Memory B cell (primary cell): ENCODE results near the gene CDKL2.

Experiments used
- ATAC-seq: fragments of 150-1000 bp; cut with Tn5 transposase; 2 replicates; pipeline ENCODE4 v1.10.0; 2021; ENCODE audit warnings: low read depth, mild to moderate bottlenecking, moderate library complexity
- DNase-seq, 2 donors: peaks; one replicate each; pipeline ENCODE4 v3.0.0; 2022; ENCODE audit warnings: low spot score in 2 of 2
- H3K27ac Mint-ChIP-seq: one replicate; pipeline ENCODE4 v1.8.0; 2022; ENCODE audit warnings: mild to moderate bottlenecking, moderate library complexity, mixed read lengths
- H3K27me3 Mint-ChIP-seq: one replicate; pipeline ENCODE4 v1.8.0; 2022; ENCODE audit warnings: mixed read lengths
- H3K36me3 Mint-ChIP-seq: one replicate; pipeline ENCODE4 v1.8.0; 2022; ENCODE audit warnings: mild to moderate bottlenecking, mixed read lengths
- H3K4me1 Mint-ChIP-seq: one replicate; pipeline ENCODE4 v1.8.0; 2022; ENCODE audit warnings: mixed read lengths
- H3K4me3 Mint-ChIP-seq: one replicate; pipeline ENCODE4 v1.8.0; 2022; ENCODE audit warnings: mild to moderate bottlenecking, moderate library complexity, mixed read lengths
- H3K9me3 Mint-ChIP-seq: one replicate; pipeline ENCODE4 v1.8.0; 2022; ENCODE audit warnings: mixed read lengths

Gene CDKL2

GRCh38 chr4:75660491-75660890 is 30.2 kb upstream of the CDKL2 start:
- no peak for ATAC-seq
- Mint-ChIP-seq H3K27ac (no peak overlapping the region), H3K27me3 (no peaks in the 10 kb centered on the region), H3K9me3 (no peaks in the 10 kb centered on the region), H3K4me1 (peaks cover 18% of the 10 kb centered on the region), H3K4me3 (no peak overlapping the region), H3K36me3 (peaks cover 18% of the 10 kb centered on the region)
- DNase-seq: no peak

GRCh38 chr4:75659512-75660031 is 29.2 kb upstream of the CDKL2 start:
- DNase-seq (no peak), ATAC-seq (no peak)
- H3K4me1 Mint-ChIP-seq: peaks cover 12% of the 10 kb centered on the region
- H3K4me3 Mint-ChIP-seq: no peak overlapping the region
- no peak overlapping the region for H3K27ac Mint-ChIP-seq
- H3K27me3 Mint-ChIP-seq: no peaks in the 10 kb centered on the region
- H3K36me3 Mint-ChIP-seq: peaks cover 18% of the 10 kb centered on the region
- no peaks in the 10 kb centered on the region for H3K9me3 Mint-ChIP-seq

- no peak overlapping the region for H3K27ac Mint-ChIP-seq
- H3K9me3 Mint-ChIP-seq: no peaks in the 10 kb centered on the region
- H3K4me1 Mint-ChIP-seq: peaks cover 12% of the 10 kb centered on the region
- H3K27me3 Mint-ChIP-seq: no peaks in the 10 kb centered on the region
- H3K4me3 Mint-ChIP-seq: no peak overlapping the region
- ATAC-seq (no peak), DNase-seq (no peak)
- peaks cover 18% of the 10 kb centered on the region for H3K36me3 Mint-ChIP-seq
These were observed 28.5 kb upstream of the CDKL2 start for GRCh38 chr4:75658876-75659275.

- peak; percentile 88 for ATAC-seq
These were observed 25.2 kb upstream of the CDKL2 start for GRCh38 chr4:75655562-75655961.

GRCh38 chr4:75654905-75655304 is 24.6 kb upstream of the CDKL2 start:
- H3K27ac Mint-ChIP-seq: peak overlapping the region; percentile 93
- peaks cover 10% of the 10 kb centered on the region for H3K4me1 Mint-ChIP-seq
- H3K36me3 Mint-ChIP-seq: peaks cover 18% of the 10 kb centered on the region

More at GRCh38 chr4:75655562-75655961, 25.2 kb upstream of the CDKL2 start:
- H3K4me3 Mint-ChIP-seq: no peak overlapping the region
- H3K9me3 Mint-ChIP-seq: no peaks in the 10 kb centered on the region
- H3K36me3 Mint-ChIP-seq: peaks cover 18% of the 10 kb centered on the region
- H3K27me3 Mint-ChIP-seq: no peaks in the 10 kb centered on the region
- DNase-seq: no peak
- peaks cover 10% of the 10 kb centered on the region for H3K4me1 Mint-ChIP-seq
- H3K27ac Mint-ChIP-seq: peak overlapping the region; percentile 93

GRCh38 chr4:75653845-75654503 is 23.6 kb upstream of the CDKL2 start:
- Mint-ChIP-seq H3K4me1 (peaks cover 10% of the 10 kb centered on the region), H3K36me3 (peaks cover 18% of the 10 kb centered on the region)
- ATAC-seq: no peak

More at GRCh38 chr4:75654905-75655304, 24.6 kb upstream of the CDKL2 start:
- no peak for DNase-seq
- ATAC-seq: no peak
- Mint-ChIP-seq H3K9me3 (no peaks in the 10 kb centered on the region), H3K4me3 (no peak overlapping the region), H3K27me3 (no peaks in the 10 kb centered on the region)

GRCh38 chr4:75644095-75644494 is 13.8 kb upstream of the CDKL2 start:
- Mint-ChIP-seq H3K27me3 (no peaks in the 10 kb centered on the region), H3K4me1 (peaks cover 3% of the 10 kb centered on the region), H3K4me3 (no peak overlapping the region), H3K9me3 (no peaks in the 10 kb centered on the region), H3K36me3 (peaks cover 27% of the 10 kb centered on the region), H3K27ac (peak overlapping the region; percentile 54)
- DNase-seq (no peak), ATAC-seq (no peak)

More at GRCh38 chr4:75653845-75654503, 23.6 kb upstream of the CDKL2 start:
- Mint-ChIP-seq H3K4me3 (no peak overlapping the region), H3K27me3 (no peaks in the 10 kb centered on the region), H3K27ac (peak overlapping the region; percentile 93), H3K9me3 (no peaks in the 10 kb centered on the region)
- no peak for DNase-seq

- Mint-ChIP-seq H3K4me1 (peaks cover 3% of the 10 kb centered on the region), H3K9me3 (no peaks in the 10 kb centered on the region), H3K27me3 (no peaks in the 10 kb centered on the region), H3K27ac (peak overlapping the region; percentile 54), H3K36me3 (peaks cover 27% of the 10 kb centered on the region), H3K4me3 (no peak overlapping the region)
- ATAC-seq (no peak), DNase-seq (no peak)
These were observed 13.3 kb upstream of the CDKL2 start for GRCh38 chr4:75643651-75644050.

GRCh38 chr4:75639124-75639695 is 8.9 kb upstream of the CDKL2 start:
- H3K4me1 Mint-ChIP-seq: peaks cover 3% of the 10 kb centered on the region
- no peak overlapping the region for H3K4me3 Mint-ChIP-seq
- no peaks in the 10 kb centered on the region for H3K9me3 Mint-ChIP-seq
- H3K27me3 Mint-ChIP-seq: no peaks in the 10 kb centered on the region
- peaks cover 7% of the 10 kb centered on the region for H3K36me3 Mint-ChIP-seq
- DNase-seq (no peak), ATAC-seq (no peak)
- H3K27ac Mint-ChIP-seq: no peak overlapping the region

GRCh38 chr4:75637827-75638226 is 7.5 kb upstream of the CDKL2 start:
- no peaks in the 10 kb centered on the region for H3K27me3 Mint-ChIP-seq
- DNase-seq (no peak), ATAC-seq (no peak)
- H3K27ac Mint-ChIP-seq: no peak overlapping the region
- H3K36me3 Mint-ChIP-seq: peaks cover 6% of the 10 kb centered on the region
- H3K4me3 Mint-ChIP-seq: no peak overlapping the region
- H3K4me1 Mint-ChIP-seq: peaks cover 3% of the 10 kb centered on the region
- H3K9me3 Mint-ChIP-seq: no peaks in the 10 kb centered on the region

GRCh38 chr4:75637176-75637575 is 6.8 kb upstream of the CDKL2 start:
- no peak for ATAC-seq
- H3K27me3 Mint-ChIP-seq: no peaks in the 10 kb centered on the region
- H3K27ac Mint-ChIP-seq: no peak overlapping the region
- no peak overlapping the region for H3K4me3 Mint-ChIP-seq
- H3K9me3 Mint-ChIP-seq: no peaks in the 10 kb centered on the region
- DNase-seq: no peak
- H3K36me3 Mint-ChIP-seq: peaks cover 6% of the 10 kb centered on the region
- H3K4me1 Mint-ChIP-seq: peaks cover 3% of the 10 kb centered on the region

- Mint-ChIP-seq H3K4me3 (no peak overlapping the region), H3K27me3 (no peaks in the 10 kb centered on the region), H3K4me1 (peaks cover 6% of the 10 kb centered on the region), H3K36me3 (peaks cover 3% of the 10 kb centered on the region), H3K9me3 (no peaks in the 10 kb centered on the region), H3K27ac (no peak overlapping the region)
- DNase-seq (no peak), ATAC-seq (no peak)
These were observed 4.6 kb upstream of the CDKL2 start for GRCh38 chr4:75634951-75635350.

GRCh38 chr4:75634281-75634680 is 4.0 kb upstream of the CDKL2 start:
- DNase-seq (no peak), ATAC-seq (no peak)
- H3K4me3 Mint-ChIP-seq: no peak overlapping the region
- no peaks in the 10 kb centered on the region for H3K9me3 Mint-ChIP-seq
- no peaks in the 10 kb centered on the region for H3K27me3 Mint-ChIP-seq
- peaks cover 6% of the 10 kb centered on the region for H3K4me1 Mint-ChIP-seq
- H3K36me3 Mint-ChIP-seq: no peaks in the 10 kb centered on the region
- H3K27ac Mint-ChIP-seq: no peak overlapping the region

GRCh38 chr4:75633846-75634245 is 3.5 kb upstream of the CDKL2 start:
- Mint-ChIP-seq H3K4me1 (peaks cover 6% of the 10 kb centered on the region), H3K4me3 (no peak overlapping the region), H3K27me3 (no peaks in the 10 kb centered on the region), H3K27ac (no peak overlapping the region), H3K36me3 (no peaks in the 10 kb centered on the region), H3K9me3 (no peaks in the 10 kb centered on the region)
- ATAC-seq: no peak
- DNase-seq: no peak

GRCh38 chr4:75630937-75631329 is 605 bp upstream of the CDKL2 start:
- H3K9me3 Mint-ChIP-seq: no peaks in the 10 kb centered on the region
- H3K4me1 Mint-ChIP-seq: peaks cover 6% of the 10 kb centered on the region
- H3K36me3 Mint-ChIP-seq: no peaks in the 10 kb centered on the region
- H3K4me3 Mint-ChIP-seq: peak overlapping the region; percentile 91
- H3K27me3 Mint-ChIP-seq: no peaks in the 10 kb centered on the region
- DNase-seq: no peak
- H3K27ac Mint-ChIP-seq: peak overlapping the region; percentile 68
- ATAC-seq: no peak
